IMR-90 (cell line): ENCODE measurements around the gene KCNJ6. TPM values are rescaled to one million over a fixed set of nuclear protein-coding genes. Genes with fewer than 3 reads are reported as not detected.

Experiments
- ATAC-seq: fragments of 200-7000 bp; cut with Tn5 transposase; 2 replicates; pipeline ENCODE4 v1.9.1; 2020; ENCODE audit warnings: low read depth, mild to moderate bottlenecking, moderate library complexity
- BruUV-seq: library from RNA; stranded (reverse); fragments of 400-500 nt; replicated peaks from 2 replicates; lab custom pipeline; 2021; lab: Mats Ljungman, UMichigan
- CTCF ChIA-PET: fragments of 300-600 bp; formaldehyde crosslinking; extraction: SDS; loops from one replicate; lab custom pipeline; 2021; ENCODE audit warnings: antibody characterized with exemption; lab: Yijun Ruan, JAX
- POLR2A ChIA-PET: fragments of 300-600 bp; sonication (Branson Sonifier 250); formaldehyde crosslinking; loops from one replicate; lab custom pipeline; 2022; ENCODE audit warnings: antibody characterized with exemption; ENCODE audit not compliant: unreplicated experiment; lab: Charles Lee
- DNase-seq: peaks from one replicate; pipeline ENCODE4 v3.0.0; 2013
- H2AFZ ChIP-seq: replicated peaks from 2 replicates; pipeline ENCODE3; 2013; ENCODE audit warnings: low read length, mild to moderate bottlenecking; ENCODE audit not compliant: poor library complexity
- H2AK5ac ChIP-seq: 2 replicates; pipeline ENCODE4 v1.6.1; 2013; ENCODE audit warnings: low read depth, low read length, inconsistent platforms
- H2AK9ac ChIP-seq: replicated peaks from 2 replicates; pipeline ENCODE3; 2013; ENCODE audit warnings: mild to moderate bottlenecking, low read depth, low read length, moderate library complexity; ENCODE audit not compliant: poor library complexity
- H2BK120ac ChIP-seq: 2 replicates; pipeline ENCODE4 v1.6.1; 2013; ENCODE audit warnings: low read depth, low read length, inconsistent platforms
- H2BK15ac ChIP-seq: 3 replicates; pipeline ENCODE4 v1.6.1; 2013; ENCODE audit warnings: low read depth, low read length, inconsistent platforms
- H2BK20ac ChIP-seq: 2 replicates; pipeline ENCODE4 v1.6.1; 2013; ENCODE audit warnings: low read depth, mild to moderate bottlenecking, inconsistent platforms, low read length, moderate library complexity
- H2BK5ac ChIP-seq: 2 replicates; pipeline ENCODE4 v1.6.1; 2013; ENCODE audit warnings: mild to moderate bottlenecking, low read depth, low read length, inconsistent platforms; ENCODE audit not compliant: poor library complexity, severe bottlenecking
- H3K14ac ChIP-seq: replicated peaks from 2 replicates; pipeline ENCODE4 v1.6.1; 2013; ENCODE audit warnings: low read depth, low read length, inconsistent platforms
- H3K18ac ChIP-seq: 2 replicates; pipeline ENCODE4 v1.6.1; 2013; ENCODE audit warnings: low read depth, low read length, control low read depth
- H3K23ac ChIP-seq: 2 replicates; pipeline ENCODE4 v1.6.1; 2013; ENCODE audit warnings: low read depth, low read length, inconsistent platforms
- H3K27ac ChIP-seq: 2 replicates; pipeline ENCODE4 v1.5.1; 2013; ENCODE audit warnings: mild to moderate bottlenecking, control low read depth, low read length; ENCODE audit not compliant: insufficient read depth
- H3K27me3 ChIP-seq: 2 replicates; pipeline ENCODE4 v1.6.1; 2013; ENCODE audit warnings: low read length; ENCODE audit not compliant: control insufficient read depth, insufficient read depth
- H3K36me3 ChIP-seq: 2 replicates; pipeline ENCODE4 v1.6.1; 2013; ENCODE audit warnings: low read length, mixed read lengths; ENCODE audit not compliant: control insufficient read depth, insufficient read depth
- H3K4ac ChIP-seq: 2 replicates; pipeline ENCODE4 v1.6.1; 2013; ENCODE audit warnings: low read depth, low read length, inconsistent platforms
- H3K4me1 ChIP-seq: 2 replicates; pipeline ENCODE4 v1.6.1; 2013; ENCODE audit warnings: low read length, mixed read lengths; ENCODE audit not compliant: control insufficient read depth, insufficient read depth
- H3K4me2 ChIP-seq: 2 replicates; pipeline ENCODE4 v1.6.1; 2013; ENCODE audit warnings: low read depth, mild to moderate bottlenecking, control low read depth, low read length, moderate library complexity
- H3K4me3 ChIP-seq: 2 replicates; pipeline ENCODE4 v1.5.1; 2013; ENCODE audit warnings: low read depth, mild to moderate bottlenecking, control low read depth, low read length, moderate library complexity; ENCODE audit not compliant: insufficient read depth
- H3K56ac ChIP-seq: 2 replicates; pipeline ENCODE4 v1.6.1; 2013; ENCODE audit warnings: low read length, inconsistent platforms; ENCODE audit not compliant: insufficient read depth; ENCODE audit errors: extremely low read depth
- H3K79me1 ChIP-seq, 2 experiments: 2 replicates each; pipeline ENCODE4 v1.6.1; 2013; ENCODE audit warnings: low read length in 2 of 2, inconsistent platforms in 1 of 2, low read depth in 1 of 2
- H3K9ac ChIP-seq: 2 replicates; pipeline ENCODE4 v1.6.1; 2013; ENCODE audit warnings: low read depth, low read length, control low read depth
- H3K9me1 ChIP-seq: 2 replicates; pipeline ENCODE4 v1.6.1; 2013; ENCODE audit warnings: low read length, inconsistent platforms; ENCODE audit not compliant: insufficient read depth
- H3K9me3 ChIP-seq: 2 replicates; pipeline ENCODE4 v1.6.1; 2013; ENCODE audit warnings: low read length; ENCODE audit not compliant: control insufficient read depth, insufficient read depth
- H4K20me1 ChIP-seq: 2 replicates; pipeline ENCODE4 v1.6.1; 2013; ENCODE audit warnings: low read length, inconsistent platforms; ENCODE audit not compliant: insufficient read depth
- H4K5ac ChIP-seq: 2 replicates; pipeline ENCODE4 v1.6.1; 2013; ENCODE audit warnings: mild to moderate bottlenecking, low read depth, low read length, control low read depth
- H4K8ac ChIP-seq, 2 experiments: 2 replicates each; pipeline ENCODE4 v1.6.1; 2013; ENCODE audit warnings: low read depth in 2 of 2, low read length in 2 of 2, control low read depth in 1 of 2, inconsistent platforms in 1 of 2
- H4K91ac ChIP-seq: 2 replicates; pipeline ENCODE4 v1.6.1; 2013; ENCODE audit warnings: low read depth, low read length, inconsistent platforms; ENCODE audit not compliant: insufficient read depth
- CEBPB ChIP-seq: IDR thresholded peaks from 2 replicates; pipeline ENCODE4 v1.6.1; 2012; ENCODE audit warnings: low read depth, low read length, improper control_type of control experiment
- FOS ChIP-seq: fragments of 150-350 bp; IDR thresholded peaks from 2 replicates; pipeline ENCODE4 v1.6.1; 2016; ENCODE audit warnings: low read depth, low read length
- WGBS, 2 experiments: methylation state at CpG; one replicate each; pipeline versions ENCODE4 v1.1.5 to v1.1.7; 2013; ENCODE audit warnings: missing lambda C conversion rate in 2 of 2; ENCODE audit not compliant: insufficient read length in 1 of 2; ENCODE audit errors: extremely low coverage in 2 of 2; 5-methylcytosine and 5-hydroxymethylcytosine counted together
- dilution Hi-C: fragments of 300-500 bp; cut with HindIII; formaldehyde crosslinking; loops from one replicate; pipeline ENCODE4 v1.14.3; 2018; ENCODE audit warnings: low sequenced_read_pairs; ENCODE audit not compliant: unreplicated experiment
- in situ Hi-C: fragments of 300-500 bp; cut with MboI; formaldehyde crosslinking; loops from 3 replicates; pipeline ENCODE4 v1.14.3; 2019; ENCODE audit warnings: low sequenced_read_pairs, inconsistent platforms, mixed read lengths
- intact Hi-C: fragments of 100-400 bp; cut with micrococcal nuclease; formaldehyde crosslinking; loops from 2 replicates; pipeline ENCODE4 v1.10.0; 2022
- polyA plus RNA-seq, 3 experiments: library from polyadenylated mRNA; depleted of rRNA; stranded (reverse); fragments of >200 nt; gene quantifications; 2 replicates each; pipeline ENCODE4 v1.2.3, GENCODE V29; 2012; ENCODE audit warnings: low replicate concordance in 1 of 3
- total RNA-seq: library from RNA; depleted of rRNA; stranded (reverse); fragments of >200 nt; gene quantifications from 2 replicates; pipeline ENCODE4 v1.2.3, GENCODE V29; 2012
- TF ChIP-seq, protein P1 (sequence below): conservative IDR thresholded peaks from 2 replicates; pipeline ENCODE4 v1.5.1; 2012; ENCODE audit warnings: mild to moderate bottlenecking, low read depth, low read length, improper control_type of control experiment
- TF ChIP-seq, protein P2 (sequence below): fragments of 150-350 bp; IDR thresholded peaks from 2 replicates; pipeline ENCODE4 v1.6.1; 2016; ENCODE audit warnings: low read depth, mild to moderate bottlenecking, low read length, moderate library complexity, borderline replicate concordance

Gene KCNJ6
- total and polyA plus RNA-seq, 2 of the 4 experiments (the other 2 are of a cell fraction), result under 0.01 to 0.02 TPM

DNA sequence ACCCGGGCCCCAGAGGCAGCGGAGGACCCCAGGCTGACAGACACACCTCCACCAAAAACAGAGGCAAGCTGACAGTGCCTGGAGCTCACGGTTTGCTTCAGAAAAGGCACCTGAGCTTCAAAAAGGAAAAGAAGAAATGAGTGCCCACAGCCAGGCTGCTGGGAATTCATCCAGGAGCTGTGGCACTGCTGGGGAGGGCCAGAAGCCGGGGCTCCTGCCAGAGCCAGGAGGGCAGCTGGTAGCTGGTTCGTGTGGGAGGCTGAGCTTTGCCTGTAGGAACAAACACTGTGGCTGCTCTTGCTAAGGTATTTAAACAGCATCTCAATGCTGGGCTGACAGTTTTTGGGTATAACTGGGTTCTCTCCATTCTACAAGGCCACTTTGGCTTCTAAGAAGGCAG lies 19.5 kb downstream of the KCNJ6 start:
- no peak overlapping the region for H2AK9ac ChIP-seq
- dilution Hi-C loops (no loop called here), in situ Hi-C loops (no loop called here), intact Hi-C loops (no loop called here)
- DNase-seq (no peak), ATAC-seq (no peak)
- no peaks in the 10 kb centered on the region for H3K79me1 ChIP-seq
- peaks cover 50% of the 10 kb centered on the region for H3K27me3 ChIP-seq
- CTCF ChIA-PET, result no interaction called here
- TF ChIP-seq CEBPB, result no peak
- no peak for TF ChIP-seq FOS
- TF ChIP-seq, protein P1, sequence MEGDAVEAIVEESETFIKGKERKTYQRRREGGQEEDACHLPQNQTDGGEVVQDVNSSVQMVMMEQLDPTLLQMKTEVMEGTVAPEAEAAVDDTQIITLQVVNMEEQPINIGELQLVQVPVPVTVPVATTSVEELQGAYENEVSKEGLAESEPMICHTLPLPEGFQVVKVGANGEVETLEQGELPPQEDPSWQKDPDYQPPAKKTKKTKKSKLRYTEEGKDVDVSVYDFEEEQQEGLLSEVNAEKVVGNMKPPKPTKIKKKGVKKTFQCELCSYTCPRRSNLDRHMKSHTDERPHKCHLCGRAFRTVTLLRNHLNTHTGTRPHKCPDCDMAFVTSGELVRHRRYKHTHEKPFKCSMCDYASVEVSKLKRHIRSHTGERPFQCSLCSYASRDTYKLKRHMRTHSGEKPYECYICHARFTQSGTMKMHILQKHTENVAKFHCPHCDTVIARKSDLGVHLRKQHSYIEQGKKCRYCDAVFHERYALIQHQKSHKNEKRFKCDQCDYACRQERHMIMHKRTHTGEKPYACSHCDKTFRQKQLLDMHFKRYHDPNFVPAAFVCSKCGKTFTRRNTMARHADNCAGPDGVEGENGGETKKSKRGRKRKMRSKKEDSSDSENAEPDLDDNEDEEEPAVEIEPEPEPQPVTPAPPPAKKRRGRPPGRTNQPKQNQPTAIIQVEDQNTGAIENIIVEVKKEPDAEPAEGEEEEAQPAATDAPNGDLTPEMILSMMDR, result no peak
- TF ChIP-seq, protein P2, sequence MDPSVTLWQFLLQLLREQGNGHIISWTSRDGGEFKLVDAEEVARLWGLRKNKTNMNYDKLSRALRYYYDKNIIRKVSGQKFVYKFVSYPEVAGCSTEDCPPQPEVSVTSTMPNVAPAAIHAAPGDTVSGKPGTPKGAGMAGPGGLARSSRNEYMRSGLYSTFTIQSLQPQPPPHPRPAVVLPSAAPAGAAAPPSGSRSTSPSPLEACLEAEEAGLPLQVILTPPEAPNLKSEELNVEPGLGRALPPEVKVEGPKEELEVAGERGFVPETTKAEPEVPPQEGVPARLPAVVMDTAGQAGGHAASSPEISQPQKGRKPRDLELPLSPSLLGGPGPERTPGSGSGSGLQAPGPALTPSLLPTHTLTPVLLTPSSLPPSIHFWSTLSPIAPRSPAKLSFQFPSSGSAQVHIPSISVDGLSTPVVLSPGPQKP, result no peak
- no peaks in the 10 kb centered on the region for H4K20me1 ChIP-seq
- H3K4me3 ChIP-seq, result no peak overlapping the region
- no CpG with 5 or more reads among the region's 5 CpGs for WGBS, 2 experiments
- H3K4ac ChIP-seq, result no peak overlapping the region
- no peak overlapping the region for H3K56ac ChIP-seq
- H2BK15ac ChIP-seq, result no peak overlapping the region
- no peak overlapping the region for H4K91ac ChIP-seq
- no peak overlapping the region for H4K5ac ChIP-seq
- H3K9ac ChIP-seq, result no peak overlapping the region
- POLR2A ChIA-PET, result no interaction called here
- no peak overlapping the region for H3K4me2 ChIP-seq
- H3K27ac ChIP-seq, result no peak overlapping the region
- no peaks in the 10 kb centered on the region for H3K9me3 ChIP-seq
- H2BK120ac ChIP-seq, result no peak overlapping the region
- no peaks in the 10 kb centered on the region for H3K9me1 ChIP-seq
- H3K23ac ChIP-seq, result no peak overlapping the region
- H4K8ac ChIP-seq, result no peak overlapping the region
- no peaks in the 10 kb centered on the region for H3K4me1 ChIP-seq
- no TSS peak for BruUV-seq
- no peak overlapping the region for H3K18ac ChIP-seq
- no peak overlapping the region for H3K14ac ChIP-seq
- H3K36me3 ChIP-seq, result no peaks in the 10 kb centered on the region
- no peak overlapping the region for H2BK5ac ChIP-seq
- no peak overlapping the region for H2AFZ ChIP-seq
- no peak overlapping the region for H2AK5ac ChIP-seq
- no peak overlapping the region for H2BK20ac ChIP-seq
